Measurements from ENCODE around the gene LMBRD2. TPM values are rescaled to one million over a fixed set of nuclear protein-coding genes. Genes with fewer than 3 reads are reported as not detected.
"Not testable (repeated sequence)": the region's sequence is repeated elsewhere in the genome, so short reads cannot be mapped to it uniquely, and the experiment has no call there.

The LMBRD2 gene
- 10 to 100 TPM; 12.9 to 16.9 TPM for total RNA-seq

- ChIA-PET CTCF (interaction anchor here (0.8 to 1.7 kb wide), 6 partner anchors 12 to 539 kb away, joined by 3 to 5 read pairs (median 3); partner anchors contain the start of gene NADK2), POLR2A (interaction anchor here (0.7 to 1.1 kb wide), 2 partner anchors 32 to 90 kb away, joined by 3 to 5 read pairs; partner anchors contain the start of gene NADK2)
- Mint-ChIP-seq H3K4me1 (peaks cover 60% of the 10 kb centered on the region), H3K27ac (peak within 1 kb of the TSS; percentile 92), H3K27me3 (no peaks in the 10 kb centered on the region), H3K36me3 (ENCODE audit: low read depth) (peaks cover 42% of the 10 kb centered on the region), H3K9me3 (no peaks in the 10 kb centered on the region), H3K4me3 (peak within 1 kb of the TSS; percentile 95)
- DNase-seq: peak; percentile 99
Observed at GRCh38 chr5:36151434-36152323, at the start of gene LMBRD2, which contains the start of gene SKP2. Gene LMBRD2, minus strand, starts transcription at chr5:36151887. Its CDS starts 8,538 bp downstream, at chr5:36143349. Gene SKP2, plus strand, starts transcription at chr5:36152111. Its CDS starts 152 bp downstream, at chr5:36152263.

- H3K4me1 Mint-ChIP-seq: no peaks in the 10 kb centered on the region
- ChIA-PET CTCF (no interaction called here), POLR2A (no interaction called here)
- peaks cover 10% of the 10 kb centered on the region for H3K36me3 Mint-ChIP-seq (ENCODE audit: low read depth)
- DNase-seq: no peak
- no peak overlapping the region for H3K4me3 Mint-ChIP-seq
- H3K9me3 Mint-ChIP-seq: no peaks in the 10 kb centered on the region
- H3K27me3 Mint-ChIP-seq: no peaks in the 10 kb centered on the region
- no peak overlapping the region for H3K27ac Mint-ChIP-seq
Observed at GRCh38 chr5:36200513-36200912, 48.8 kb upstream of the LMBRD2 start.

- Mint-ChIP-seq H3K4me1 (no peaks in the 10 kb centered on the region), H3K27me3 (no peaks in the 10 kb centered on the region), H3K36me3 (ENCODE audit: low read depth) (peaks cover 6% of the 10 kb centered on the region), H3K4me3 (no peak overlapping the region), H3K9me3 (no peaks in the 10 kb centered on the region), H3K27ac (no peak overlapping the region)
- DNase-seq: no peak
- ChIA-PET CTCF (interaction anchor here (1.2 kb wide), 1 partner anchor 33 kb away, joined by 4 read pairs; no protein-coding TSS in a partner anchor), POLR2A (no interaction called here)
Observed at GRCh38 chr5:36199620-36200019, 47.9 kb upstream of the LMBRD2 start.

GRCh38 chr5:36198783-36199182 lies 47.1 kb upstream of the LMBRD2 start:
- POLR2A ChIA-PET; H3K4me1 Mint-ChIP-seq; H3K27me3 Mint-ChIP-seq; H3K9me3 Mint-ChIP-seq; H3K36me3 Mint-ChIP-seq (ENCODE audit: low read depth); H3K4me3 Mint-ChIP-seq; H3K27ac Mint-ChIP-seq; DNase-seq: not testable (repeated sequence)
- CTCF ChIA-PET: interaction anchor here (1.2 kb wide), 1 partner anchor 32 kb away, joined by 4 read pairs; no protein-coding TSS in a partner anchor

GRCh38 chr5:36198281-36198680 lies 46.6 kb upstream of the LMBRD2 start:
- H3K4me3 Mint-ChIP-seq: no peak overlapping the region
- POLR2A ChIA-PET: no interaction called here
- H3K27me3 Mint-ChIP-seq: no peaks in the 10 kb centered on the region
- no peaks in the 10 kb centered on the region for H3K9me3 Mint-ChIP-seq
- H3K4me1 Mint-ChIP-seq: no peaks in the 10 kb centered on the region
- DNase-seq: no peak
- CTCF ChIA-PET: no interaction called here
- no peak overlapping the region for H3K27ac Mint-ChIP-seq
- H3K36me3 Mint-ChIP-seq (ENCODE audit: low read depth): peaks cover 8% of the 10 kb centered on the region

GRCh38 chr5:36193746-36194145 lies 42.1 kb upstream of the LMBRD2 start:
- peaks cover 2% of the 10 kb centered on the region for H3K9me3 Mint-ChIP-seq
- H3K27ac Mint-ChIP-seq: no peak overlapping the region
- peaks cover 32% of the 10 kb centered on the region for H3K36me3 Mint-ChIP-seq (ENCODE audit: low read depth)
- DNase-seq: no peak
- ChIA-PET CTCF (interaction anchor here (0.6 to 0.7 kb wide), 3 partner anchors 14 to 993 kb away, joined by 3 to 5 read pairs (median 5); no protein-coding TSS in a partner anchor), POLR2A (no interaction called here)
- no peaks in the 10 kb centered on the region for H3K4me1 Mint-ChIP-seq
- H3K27me3 Mint-ChIP-seq: no peaks in the 10 kb centered on the region
- no peak overlapping the region for H3K4me3 Mint-ChIP-seq

- H3K27ac Mint-ChIP-seq, CTCF ChIA-PET, H3K4me1 Mint-ChIP-seq, POLR2A ChIA-PET, H3K4me3 Mint-ChIP-seq, DNase-seq, H3K27me3 Mint-ChIP-seq: not testable (repeated sequence)
- H3K36me3 Mint-ChIP-seq (ENCODE audit: low read depth): peaks cover 83% of the 10 kb centered on the region
- H3K9me3 Mint-ChIP-seq: peaks cover 18% of the 10 kb centered on the region
Observed at GRCh38 chr5:36184408-36184807, 32.7 kb upstream of the LMBRD2 start.

- Mint-ChIP-seq H3K4me1 (no peaks in the 10 kb centered on the region), H3K9me3 (peaks cover 2% of the 10 kb centered on the region), H3K4me3 (no peak overlapping the region), H3K27ac (no peak overlapping the region), H3K36me3 (ENCODE audit: low read depth) (peaks cover 80% of the 10 kb centered on the region), H3K27me3 (no peaks in the 10 kb centered on the region)
- no peak for DNase-seq
- ChIA-PET POLR2A (no interaction called here), CTCF (interaction anchor here (1.2 kb wide), 1 partner anchor 10 kb away, joined by 4 read pairs; no protein-coding TSS in a partner anchor)
Observed at GRCh38 chr5:36181774-36182173, 30.1 kb upstream of the LMBRD2 start.

- Mint-ChIP-seq H3K9me3 (no peaks in the 10 kb centered on the region), H3K27ac (no peak overlapping the region), H3K4me1 (no peaks in the 10 kb centered on the region), H3K4me3 (no peak overlapping the region), H3K27me3 (no peaks in the 10 kb centered on the region), H3K36me3 (ENCODE audit: low read depth) (peaks cover 74% of the 10 kb centered on the region)
- CTCF ChIA-PET: no interaction called here
- POLR2A ChIA-PET: no interaction called here
- no peak for DNase-seq
Observed at GRCh38 chr5:36180556-36181350, 29.1 kb upstream of the LMBRD2 start.

GRCh38 chr5:36179950-36180349 lies 28.3 kb upstream of the LMBRD2 start:
- POLR2A ChIA-PET: no interaction called here
- no peaks in the 10 kb centered on the region for H3K9me3 Mint-ChIP-seq

GRCh38 chr5:36178524-36178890 lies 26.8 kb upstream of the LMBRD2 start:
- ChIA-PET POLR2A (no interaction called here), CTCF (interaction anchor here (1.1 to 1.2 kb wide), 2 partner anchors 18 to 24 kb away, joined by 3 read pairs; no protein-coding TSS in a partner anchor)
- no peak for DNase-seq
- Mint-ChIP-seq H3K36me3 (ENCODE audit: low read depth) (peaks cover 77% of the 10 kb centered on the region), H3K4me1 (no peaks in the 10 kb centered on the region), H3K9me3 (no peaks in the 10 kb centered on the region), H3K27ac (no peak overlapping the region), H3K27me3 (no peaks in the 10 kb centered on the region), H3K4me3 (no peak overlapping the region)

More at GRCh38 chr5:36179950-36180349, 28.3 kb upstream of the LMBRD2 start:
- DNase-seq: no peak
- CTCF ChIA-PET: no interaction called here
- H3K27ac Mint-ChIP-seq: no peak overlapping the region
- peaks cover 72% of the 10 kb centered on the region for H3K36me3 Mint-ChIP-seq (ENCODE audit: low read depth)
- H3K4me3 Mint-ChIP-seq: no peak overlapping the region
- no peaks in the 10 kb centered on the region for H3K27me3 Mint-ChIP-seq
- no peaks in the 10 kb centered on the region for H3K4me1 Mint-ChIP-seq

GRCh38 chr5:36177715-36178523 lies 26.2 kb upstream of the LMBRD2 start:
- H3K27me3 Mint-ChIP-seq: no peaks in the 10 kb centered on the region
- no peak overlapping the region for H3K4me3 Mint-ChIP-seq
- POLR2A ChIA-PET: no interaction called here
- no peaks in the 10 kb centered on the region for H3K4me1 Mint-ChIP-seq
- no peak for DNase-seq
- CTCF ChIA-PET: interaction anchor here (1.1 to 1.2 kb wide), 2 partner anchors 18 to 25 kb away, joined by 3 read pairs; no protein-coding TSS in a partner anchor
- H3K27ac Mint-ChIP-seq: no peak overlapping the region
- no peaks in the 10 kb centered on the region for H3K9me3 Mint-ChIP-seq
- peaks cover 81% of the 10 kb centered on the region for H3K36me3 Mint-ChIP-seq (ENCODE audit: low read depth)

Data from activated CD4-positive, alpha-beta T cell treated with anti-CD3 and anti-CD28 coated beads, Interleukin-2, amount 10 ng/mL, durations not matched to agents 7 days and 5 days (primary cell).